H1 (cell line): Measurements from ENCODE around the gene GTF3C2. TPM values are rescaled to one million over a fixed set of nuclear protein-coding genes. Genes with fewer than 3 reads are reported as not detected.
"Not testable (repeated sequence)": the region's sequence is repeated elsewhere in the genome, so short reads cannot be mapped to it uniquely, and the experiment has no call there.

Source experiments
- CTCF ChIA-PET: fragments of 300-600 bp; sonication (Branson Sonifier 250); formaldehyde crosslinking; loops from one replicate; lab custom pipeline; 2021; ENCODE audit not compliant: partially characterized antibody; lab: Charles Lee
- POLR2A ChIA-PET: fragments of 300-600 bp; sonication (Branson Sonifier 250); formaldehyde crosslinking; loops from one replicate; lab custom pipeline; 2021; ENCODE audit warnings: inconsistent platforms; ENCODE audit not compliant: partially characterized antibody; lab: Charles Lee
- DNase-seq, 2 experiments: peaks; one replicate each; pipeline versions ENCODE4 v3.0.0 to v3.0.0-alpha.2; 2010 to 2022; ENCODE audit warnings: low spot score in 2 of 2, low read depth in 1 of 2, mixed read lengths in 1 of 2
- FAIRE-seq: peaks from 2 replicates; lab custom pipeline; 2011; peaks lifted over from hg19 to GRCh38; lab: Jason Lieb, UNC
- H2AFZ ChIP-seq: 2 replicates; pipeline ENCODE4 v1.8.1; 2012; ENCODE audit warnings: low read length, inconsistent platforms
- H2AK5ac ChIP-seq: 2 replicates; pipeline ENCODE4 v1.6.1; 2013; ENCODE audit warnings: low read depth, low read length
- H2BK120ac ChIP-seq: replicated peaks from 2 replicates; pipeline ENCODE3; 2013; ENCODE audit warnings: low read depth, low read length, inconsistent platforms
- H2BK12ac ChIP-seq: 2 replicates; pipeline ENCODE4 v1.6.1; 2013; ENCODE audit warnings: low read depth, low read length
- H2BK15ac ChIP-seq: 2 replicates; pipeline ENCODE4 v1.6.1; 2013; ENCODE audit warnings: low read length
- H2BK20ac ChIP-seq: 2 replicates; pipeline ENCODE4 v1.6.1; 2013; ENCODE audit warnings: low read length
- H2BK5ac ChIP-seq: 2 replicates; pipeline ENCODE4 v1.6.1; 2013; ENCODE audit warnings: low read depth, low read length
- H3K14ac ChIP-seq: 2 replicates; pipeline ENCODE4 v1.6.1; 2013; ENCODE audit warnings: inconsistent platforms; ENCODE audit not compliant: insufficient read length
- H3K18ac ChIP-seq: 2 replicates; pipeline ENCODE4 v1.6.1; 2013; ENCODE audit warnings: low read length; ENCODE audit errors: extremely low read depth
- H3K23ac ChIP-seq: 2 replicates; pipeline ENCODE4 v1.6.1; 2013; ENCODE audit warnings: inconsistent platforms; ENCODE audit not compliant: insufficient read length
- H3K23me2 ChIP-seq: 2 replicates; pipeline ENCODE4 v1.6.1; 2013; ENCODE audit warnings: low read depth, low read length
- H3K27ac ChIP-seq: 2 replicates; pipeline ENCODE4 v1.6.1; 2011; ENCODE audit warnings: low read depth, low read length, inconsistent platforms
- H3K27me3 ChIP-seq, 4 experiments: replicated peaks in 1 of 4; 1 replicate in 1 of 4; 2 replicates in 3 of 4; pipeline versions ENCODE4 v1.6.1 to v1.8.1; 2011 to 2013; ENCODE audit warnings: low read length in 3 of 4, mild to moderate bottlenecking in 3 of 4, inconsistent platforms in 2 of 4, mixed read lengths in 2 of 4, moderate library complexity in 1 of 4; ENCODE audit not compliant: control insufficient read depth in 3 of 4, insufficient read depth in 3 of 4; ENCODE audit errors: extremely low read depth in 1 of 4
- H3K36me3 ChIP-seq, 4 experiments: 2 replicates each; pipeline versions ENCODE4 v1.6.1 to v1.8.1; 2011 to 2013; ENCODE audit warnings: mild to moderate bottlenecking in 4 of 4, low read length in 3 of 4, moderate library complexity in 2 of 4, control low read depth in 1 of 4, inconsistent platforms in 1 of 4; ENCODE audit not compliant: insufficient read depth in 4 of 4, control insufficient read depth in 2 of 4
- H3K4ac ChIP-seq: replicated peaks from 2 replicates; pipeline ENCODE3; 2013; ENCODE audit warnings: low read length, low read depth, mixed read lengths, inconsistent platforms; ENCODE audit not compliant: insufficient read length
- H3K4me1 ChIP-seq, 4 experiments: replicated peaks in 1 of 4; 1 replicate in 1 of 4; 2 replicates in 3 of 4; pipeline versions ENCODE4 v1.6.1 to v1.8.1; 2011 to 2013; ENCODE audit warnings: low read length in 3 of 4, inconsistent platforms in 2 of 4, mixed read lengths in 1 of 4; ENCODE audit not compliant: insufficient read depth in 4 of 4, control insufficient read depth in 3 of 4
- H3K4me2 ChIP-seq, 2 experiments: 2 replicates each; pipeline versions ENCODE4 v1.6.1 to v1.8.1; 2011 to 2013; ENCODE audit warnings: low read depth in 2 of 2, low read length in 2 of 2, control low read depth in 1 of 2, inconsistent platforms in 1 of 2, mild to moderate bottlenecking in 1 of 2; ENCODE audit not compliant: insufficient read depth in 1 of 2
- H3K4me3 ChIP-seq, 4 experiments: fragments of 200-600, 300-600 bp in 1 of 4; sonication (generic), shearing (Covaris generic), sonication (Bioruptor Twin) in 1 of 4; 2 replicates each; pipeline versions ENCODE4 v1.5.1 to v1.8.1; 2011 to 2016; ENCODE audit warnings: low read length in 4 of 4, low read depth in 3 of 4, control low read depth in 2 of 4, inconsistent platforms in 2 of 4, mild to moderate bottlenecking in 2 of 4, mixed read lengths in 1 of 4, moderate library complexity in 1 of 4; ENCODE audit not compliant: insufficient read depth in 2 of 4; ENCODE audit errors: extremely low read depth in 1 of 4
- H3K56ac ChIP-seq: replicated peaks from 2 replicates; pipeline ENCODE3; 2013; ENCODE audit warnings: low read depth, mild to moderate bottlenecking, mixed read lengths, low read length, inconsistent platforms; ENCODE audit not compliant: insufficient read length
- H3K79me1 ChIP-seq: 2 replicates; pipeline ENCODE4 v1.6.1; 2013; ENCODE audit warnings: low read depth, low read length, control low read depth
- H3K79me2 ChIP-seq, 2 experiments: 2 replicates each; pipeline versions ENCODE4 v1.6.1 to v1.8.1; 2012 to 2013; ENCODE audit warnings: low read length in 2 of 2, mild to moderate bottlenecking in 2 of 2, inconsistent platforms in 1 of 2; ENCODE audit not compliant: insufficient read depth in 2 of 2, control insufficient read depth in 1 of 2
- H3K9ac ChIP-seq, 4 experiments: replicated peaks in 1 of 4; 1 replicate in 1 of 4; 2 replicates in 3 of 4; pipeline versions ENCODE4 v1.6.1 to v1.8.1; 2011 to 2013; ENCODE audit warnings: low read depth in 3 of 4, low read length in 3 of 4, control low read depth in 2 of 4, mild to moderate bottlenecking in 2 of 4, moderate library complexity in 2 of 4, inconsistent platforms in 1 of 4; ENCODE audit errors: extremely low read depth in 1 of 4
- H3K9me3 ChIP-seq, 2 experiments: 2 replicates each; pipeline versions ENCODE4 v1.6.1 to v1.8.1; 2012 to 2013; ENCODE audit warnings: mild to moderate bottlenecking in 2 of 2, moderate library complexity in 2 of 2, control low read depth in 1 of 2, inconsistent platforms in 1 of 2, low read depth in 1 of 2, low read length in 1 of 2, mixed read lengths in 1 of 2; ENCODE audit not compliant: insufficient read depth in 2 of 2
- H4K20me1 ChIP-seq, 2 experiments: replicated peaks in 1 of 2; 2 replicates each; pipeline versions ENCODE3 to v1.8.1; 2011 to 2013; ENCODE audit warnings: inconsistent platforms in 2 of 2, low read length in 2 of 2, mild to moderate bottlenecking in 1 of 2; ENCODE audit not compliant: insufficient read depth in 2 of 2, control insufficient read depth in 1 of 2
- H4K5ac ChIP-seq: 2 replicates; pipeline ENCODE4 v1.6.1; 2013; ENCODE audit warnings: low read length, low read depth, mixed read lengths, inconsistent platforms; ENCODE audit not compliant: insufficient read length
- H4K8ac ChIP-seq: 2 replicates; pipeline ENCODE4 v1.8.0; 2013; ENCODE audit warnings: mild to moderate bottlenecking, moderate library complexity, low read length, inconsistent platforms; ENCODE audit not compliant: insufficient read depth; ENCODE audit errors: extremely low read depth
- H4K91ac ChIP-seq: replicated peaks from 2 replicates; pipeline ENCODE3; 2013; ENCODE audit warnings: low read length, mixed read lengths, inconsistent platforms; ENCODE audit not compliant: insufficient read length
- WGBS, 2 experiments: shearing (Covaris generic) in 1 of 2; methylation state at CpG; one replicate each; pipeline versions ENCODE4 v1.1.6 to v1.1.7; 2013 to 2015; ENCODE audit warnings: low lambda C conversion rate in 2 of 2, mixed read lengths in 2 of 2, inconsistent platforms in 1 of 2, low coverage in 1 of 2, missing lambda C conversion rate in 1 of 2; ENCODE audit not compliant: insufficient replicate concordance in 2 of 2, insufficient coverage in 1 of 2, insufficient read length in 1 of 2; ENCODE audit errors: extremely low coverage in 1 of 2, missing lambda C conversion rate in 1 of 2; 5-methylcytosine and 5-hydroxymethylcytosine counted together
- polyA plus RNA-seq, 7 experiments: library from polyadenylated mRNA; depleted of rRNA in 3 of 7; stranded (reverse) in 5 of 7; unstranded in 2 of 7; fragments of >200 nt in 5 of 7; fragments of 200-250 nt in 2 of 7; gene quantifications; 1 replicate in 5 of 7; 2 replicates in 1 of 7; 4 replicates in 1 of 7; pipeline versions ENCODE4 v1.2.1 to v1.2.3, GENCODE V29; 2011 to 2013; ENCODE audit warnings: missing spikeins in 2 of 7, mixed read lengths in 2 of 7
- total RNA-seq: library from RNA; stranded (reverse); fragmentation: NEBNext Ultra II Directional; extraction: Animal tissue kit (Norgen Biotek cat#: 25700); gene quantifications from 2 replicates; pipeline ENCODE4 v1.2.1, GENCODE V29; 2021

GTF3C2 gene
- total and polyA plus RNA-seq, 2 of the 8 experiments (the other 6 are each of a cell fraction or from before 2014, with no cell fraction given), result 118 to 127 TPM

DNA sequence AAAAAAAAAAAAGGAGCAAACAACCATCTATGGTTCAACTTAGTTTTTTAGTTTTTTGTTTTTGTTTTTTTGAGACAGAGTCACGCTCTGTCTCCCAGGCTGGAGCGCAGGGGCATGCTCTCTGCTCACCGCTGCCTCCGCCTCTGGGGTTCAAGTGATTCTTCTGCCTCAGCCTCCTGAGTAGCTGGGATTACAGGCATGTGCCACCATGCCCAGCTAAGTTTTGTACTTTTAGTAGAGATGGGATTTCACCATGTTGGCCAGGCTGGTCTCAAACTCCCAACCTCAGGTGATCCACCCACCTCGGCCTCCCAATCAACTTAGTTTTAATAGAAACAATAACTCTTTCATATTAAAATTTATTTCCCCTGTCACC lies 3.2 kb downstream of the GTF3C2 start:
- ChIA-PET CTCF (interaction anchor here (0.7 to 1.6 kb wide), 5 partner anchors 14 to 358 kb away, joined by 3 to 5 read pairs (median 4); partner anchors contain the start of genes EIF2B4 and SNX17), POLR2A (interaction anchor here (0.9 to 9.5 kb wide), 13 partner anchors 9 to 116 kb away, joined by 3 to 135 read pairs (median 4); partner anchors contain the start of genes EIF2B4, MPV17, NRBP1 and PPM1G)
- H3K4me1 ChIP-seq, result peaks cover 0 to 12% (median 4%) of the 10 kb centered on the region in 4 experiments; a peak in 4 of 7 replicates
- DNase-seq, H3K36me3 ChIP-seq, H3K56ac ChIP-seq, H2AFZ ChIP-seq, H3K23ac ChIP-seq, H3K18ac ChIP-seq, H4K91ac ChIP-seq, H3K4ac ChIP-seq, H3K4me3 ChIP-seq, H3K23me2 ChIP-seq, H2BK20ac ChIP-seq, H4K5ac ChIP-seq, H2AK5ac ChIP-seq, H3K27ac ChIP-seq, H2BK15ac ChIP-seq, H4K8ac ChIP-seq, H2BK120ac ChIP-seq, H3K14ac ChIP-seq, FAIRE-seq, H2BK12ac ChIP-seq, H3K9ac ChIP-seq, H3K9me3 ChIP-seq, H3K27me3 ChIP-seq, H3K79me1 ChIP-seq, H4K20me1 ChIP-seq, H2BK5ac ChIP-seq: not testable (repeated sequence)
- 91% methylated on average over 5 of the region's 5 CpGs; no CpG with 5 or more reads in 1 of the 2 experiments for WGBS, 2 experiments
- peak overlapping the region; percentile 31 to 62; a peak in 2 of 4 replicates for H3K4me2 ChIP-seq
- H3K79me2 ChIP-seq, result peaks cover 12 to 83% of the 10 kb centered on the region in 2 experiments; a peak in 3 of 4 replicates
